GM12878 (cell line): ENCODE measurements around the gene ZAR1L. TPM values are rescaled to one million over a fixed set of nuclear protein-coding genes. Genes with fewer than 3 reads are reported as not detected.

Experiments
- ATAC-seq: fragments of 200-7000 bp; cut with Tn5 transposase; 3 replicates; pipeline ENCODE4 v1.9.1; 2020; ENCODE audit warnings: mild to moderate bottlenecking, moderate library complexity
- BruUV-seq: library from RNA; stranded (reverse); fragments of 400-500 nt; replicated peaks from 2 replicates; lab custom pipeline; 2021; lab: Mats Ljungman, UMichigan
- CTCF ChIA-PET: fragments of 300-600 bp; sonication (Branson Sonifier 250); formaldehyde crosslinking; extraction: SDS; loops from one replicate; lab custom pipeline; 2021; ENCODE audit warnings: inconsistent platforms; lab: Yijun Ruan, JAX
- POLR2A ChIA-PET: fragments of 350-600 bp; formaldehyde crosslinking; extraction: SDS; loops from one replicate; lab custom pipeline; 2021; ENCODE audit warnings: inconsistent platforms; lab: Charles Lee
- RAD21 ChIA-PET: fragments of 300-600 bp; sonication (Branson Sonifier 250); formaldehyde crosslinking; loops from one replicate; lab custom pipeline; 2023; ENCODE audit warnings: antibody characterized with exemption; ENCODE audit not compliant: unreplicated experiment; lab: Charles Lee
- SMC1A ChIA-PET: fragments of 300-600 bp; sonication (Branson Sonifier 250); formaldehyde crosslinking; loops from one replicate; lab custom pipeline; 2023; ENCODE audit not compliant: unreplicated experiment, uncharacterized antibody; lab: Charles Lee
- DNase-seq: peaks from one replicate; pipeline ENCODE4 v3.0.0-alpha.2; 2011; ENCODE audit warnings: low read depth, low spot score
- FAIRE-seq: peaks from 3 replicates; lab custom pipeline; 2011; peaks lifted over from hg19 to GRCh38; lab: Jason Lieb, UNC
- H2AFZ ChIP-seq: 2 replicates; pipeline ENCODE4 v1.6.0; 2011; ENCODE audit warnings: low read depth, low read length, control low read depth; ENCODE audit not compliant: control insufficient read depth
- H3K27ac ChIP-seq: 2 replicates; pipeline ENCODE4 v1.5.1; 2011; ENCODE audit warnings: control low read depth; ENCODE audit not compliant: control insufficient read depth, insufficient read depth
- H3K27me3 ChIP-seq, 2 experiments: replicated peaks in 1 of 2; 2 replicates each; pipeline versions ENCODE4 v1.6.0 to v1.6.1; 2011; ENCODE audit warnings: low read length in 1 of 2; ENCODE audit not compliant: control insufficient read depth in 2 of 2, insufficient read depth in 2 of 2
- H3K36me3 ChIP-seq, 2 experiments: 2 replicates each; pipeline ENCODE4 v1.5.1; 2011; ENCODE audit warnings: low read length in 1 of 2; ENCODE audit not compliant: control insufficient read depth in 2 of 2, insufficient read depth in 2 of 2
- H3K4me1 ChIP-seq: 2 replicates; pipeline ENCODE4 v1.6.1; 2011; ENCODE audit warnings: mild to moderate bottlenecking, low read length, moderate library complexity, mixed read lengths; ENCODE audit not compliant: control insufficient read depth, insufficient read depth
- H3K4me2 ChIP-seq: 2 replicates; pipeline ENCODE4 v1.6.0; 2011; ENCODE audit warnings: control low read depth; ENCODE audit not compliant: control insufficient read depth, insufficient read depth
- H3K4me3 ChIP-seq: fragments of 200-600 bp; sonication (generic); 2 replicates; pipeline ENCODE4 v1.5.1; 2016
- H3K79me2 ChIP-seq: 2 replicates; pipeline ENCODE4 v1.6.0; 2011; ENCODE audit warnings: low read length; ENCODE audit not compliant: control insufficient read depth, insufficient read depth
- H3K9ac ChIP-seq: 2 replicates; pipeline ENCODE4 v1.8.0; 2011; ENCODE audit warnings: low read length, control low read depth, mixed read lengths; ENCODE audit not compliant: control insufficient read depth, insufficient read depth
- H3K9me3 ChIP-seq: replicated peaks from 3 replicates; pipeline ENCODE4 v1.5.1; 2011; ENCODE audit warnings: mild to moderate bottlenecking, low read length; ENCODE audit not compliant: control insufficient read depth, insufficient read depth
- H4K20me1 ChIP-seq: 2 replicates; pipeline ENCODE4 v1.6.0; 2011; ENCODE audit not compliant: control insufficient read depth, insufficient read depth
- CBX5 ChIP-seq: sonication (generic); IDR thresholded peaks from 2 replicates; pipeline ENCODE4 v1.6.1; 2016; ENCODE audit warnings: low read depth, moderate library complexity, mild to moderate bottlenecking, inconsistent platforms
- EED ChIP-seq: sonication (generic); IDR thresholded peaks from 2 replicates; pipeline ENCODE4 v1.6.1; 2016; ENCODE audit warnings: antibody characterized with exemption, low read depth
- FOS ChIP-seq: IDR thresholded peaks from 3 replicates; pipeline ENCODE4 v1.6.1; 2011; ENCODE audit warnings: borderline replicate concordance; ENCODE audit not compliant: insufficient read length; ENCODE audit errors: extremely low read depth
- FOXM1 ChIP-seq: IDR thresholded peaks from 2 replicates; pipeline ENCODE4 v1.6.1; 2012; ENCODE audit warnings: low read depth, mild to moderate bottlenecking, inconsistent platforms, low read length, moderate library complexity
- HDAC6 ChIP-seq: fragments of 200-600 bp; sonication (generic); IDR thresholded peaks from one replicate; pipeline ENCODE4 v1.8.0; 2017; ENCODE audit warnings: antibody characterized with exemption; ENCODE audit not compliant: unreplicated experiment
- MTA3 ChIP-seq: IDR thresholded peaks from 2 replicates; pipeline ENCODE4 v1.6.1; 2012; ENCODE audit warnings: low read length, inconsistent platforms, borderline replicate concordance
- SUPT20H ChIP-seq: IDR thresholded peaks from 2 replicates; pipeline ENCODE4 v1.6.1; 2011; ENCODE audit warnings: low read depth, mild to moderate bottlenecking, low read length, moderate library complexity, borderline replicate concordance; ENCODE audit not compliant: control insufficient read depth
- TCF12 ChIP-seq: IDR thresholded peaks from 2 replicates; pipeline ENCODE4 v1.6.1; 2011; ENCODE audit warnings: low read depth, mild to moderate bottlenecking, low read length
- ZNF592 ChIP-seq: fragments of 450-650 bp; IDR thresholded peaks from 2 replicates; pipeline ENCODE4 v1.6.1; 2017; ENCODE audit warnings: mild to moderate bottlenecking, moderate library complexity
- WGBS: methylation state at CpG from one replicate; pipeline ENCODE4 v1.1.6; 2016; ENCODE audit warnings: low lambda C conversion rate; ENCODE audit not compliant: insufficient replicate concordance, insufficient coverage; ENCODE audit errors: missing lambda C conversion rate; 5-methylcytosine and 5-hydroxymethylcytosine counted together
- in situ Hi-C: fragments of 300-500 bp; cut with MboI; formaldehyde crosslinking; loops from 9 replicates; pipeline ENCODE4 v1.14.3; 2018; ENCODE audit warnings: mixed read lengths
- intact Hi-C: fragments of 100-400 bp; cut with micrococcal nuclease; formaldehyde crosslinking; loops from one replicate; pipeline ENCODE4 v1.14.2; 2022; ENCODE audit not compliant: unreplicated experiment
- polyA plus RNA-seq, 11 experiments: library from polyadenylated mRNA; depleted of rRNA in 4 of 11; unstranded in 6 of 11; stranded (reverse) in 5 of 11; fragments of >200 nt; fragmentation: Nextera tagmentation in 4 of 11; fragmentation: Illumina TruSeq in 1 of 11; extraction: Ambion mirVana in 4 of 11; extraction: Trizol in 1 of 11; gene quantifications; 1 replicate in 1 of 11; 2 replicates in 10 of 11; pipeline versions ENCODE4 v1.2.1 to v1.2.3, GENCODE V29; 2011 to 2016; ENCODE audit warnings: inconsistent platforms in 2 of 11, missing spikeins in 2 of 11, low read depth in 1 of 11
- total RNA-seq, 4 experiments: library from RNA; depleted of rRNA in 3 of 4; stranded (reverse); fragments of >200 nt in 3 of 4; fragmentation: Illumina TruSeq in 1 of 4; extraction: Trizol in 1 of 4; gene quantifications; 2 replicates each; pipeline versions ENCODE4 v1.2.1 to v1.2.3, GENCODE V29; 2013 to 2021
- TF ChIP-seq, protein P1 (sequence below): fragments of 450-650 bp; IDR thresholded peaks from 2 replicates; pipeline ENCODE4 v1.6.1; 2016; ENCODE audit warnings: mild to moderate bottlenecking
- TF ChIP-seq, protein P2 (sequence below): IDR thresholded peaks from 2 replicates; pipeline ENCODE4 v1.6.1; 2012; ENCODE audit warnings: low read length, inconsistent platforms
- TF ChIP-seq, protein P3 (sequence below): IDR thresholded peaks from 2 replicates; pipeline ENCODE4 v1.6.1; 2011; ENCODE audit warnings: low read depth, low read length, improper control_type of control experiment, borderline replicate concordance
- TF ChIP-seq, protein P4 (sequence below): IDR thresholded peaks from 2 replicates; pipeline ENCODE4 v1.6.1; 2011; ENCODE audit warnings: borderline replicate concordance, low read depth, mild to moderate bottlenecking, moderate library complexity, low read length; ENCODE audit not compliant: insufficient read depth, poor library complexity, severe bottlenecking

The ZAR1L gene
- total and polyA plus RNA-seq, 10 of the 15 experiments (the other 5 are each of a cell fraction or from before 2014, with no cell fraction given): 0.05 to 0.34 (median 0.17) TPM; not detected in 6

DNA sequence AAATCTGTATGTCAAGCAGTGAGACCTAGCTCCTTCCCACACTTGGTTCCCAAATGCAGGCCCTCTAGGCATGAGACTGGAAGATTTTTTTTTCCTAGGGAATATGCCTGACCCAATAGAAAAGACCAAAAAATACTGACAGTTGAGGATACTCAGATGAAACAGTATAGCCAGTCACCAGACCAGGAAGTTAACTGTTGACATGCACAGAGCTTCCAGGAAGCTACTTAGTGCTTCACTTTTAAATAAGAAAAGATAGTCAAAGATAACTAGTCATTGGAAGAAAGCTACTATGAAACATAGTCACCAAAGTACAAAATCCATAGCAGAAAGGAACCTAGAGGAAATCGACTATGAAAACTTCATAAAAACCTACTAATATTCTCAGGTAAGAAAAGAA is 32.5 kb upstream of the ZAR1L start (continued):
- no peak for TF ChIP-seq ZNF592
- TF ChIP-seq, protein P1, sequence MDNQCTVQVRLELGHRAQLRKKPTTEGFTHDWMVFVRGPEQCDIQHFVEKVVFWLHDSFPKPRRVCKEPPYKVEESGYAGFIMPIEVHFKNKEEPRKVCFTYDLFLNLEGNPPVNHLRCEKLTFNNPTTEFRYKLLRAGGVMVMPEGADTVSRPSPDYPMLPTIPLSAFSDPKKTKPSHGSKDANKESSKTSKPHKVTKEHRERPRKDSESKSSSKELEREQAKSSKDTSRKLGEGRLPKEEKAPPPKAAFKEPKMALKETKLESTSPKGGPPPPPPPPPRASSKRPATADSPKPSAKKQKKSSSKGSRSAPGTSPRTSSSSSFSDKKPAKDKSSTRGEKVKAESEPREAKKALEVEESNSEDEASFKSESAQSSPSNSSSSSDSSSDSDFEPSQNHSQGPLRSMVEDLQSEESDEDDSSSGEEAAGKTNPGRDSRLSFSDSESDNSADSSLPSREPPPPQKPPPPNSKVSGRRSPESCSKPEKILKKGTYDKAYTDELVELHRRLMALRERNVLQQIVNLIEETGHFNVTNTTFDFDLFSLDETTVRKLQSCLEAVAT: no peak
- TF ChIP-seq, protein P2, sequence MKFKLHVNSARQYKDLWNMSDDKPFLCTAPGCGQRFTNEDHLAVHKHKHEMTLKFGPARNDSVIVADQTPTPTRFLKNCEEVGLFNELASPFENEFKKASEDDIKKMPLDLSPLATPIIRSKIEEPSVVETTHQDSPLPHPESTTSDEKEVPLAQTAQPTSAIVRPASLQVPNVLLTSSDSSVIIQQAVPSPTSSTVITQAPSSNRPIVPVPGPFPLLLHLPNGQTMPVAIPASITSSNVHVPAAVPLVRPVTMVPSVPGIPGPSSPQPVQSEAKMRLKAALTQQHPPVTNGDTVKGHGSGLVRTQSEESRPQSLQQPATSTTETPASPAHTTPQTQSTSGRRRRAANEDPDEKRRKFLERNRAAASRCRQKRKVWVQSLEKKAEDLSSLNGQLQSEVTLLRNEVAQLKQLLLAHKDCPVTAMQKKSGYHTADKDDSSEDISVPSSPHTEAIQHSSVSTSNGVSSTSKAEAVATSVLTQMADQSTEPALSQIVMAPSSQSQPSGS: no peak

DNA sequence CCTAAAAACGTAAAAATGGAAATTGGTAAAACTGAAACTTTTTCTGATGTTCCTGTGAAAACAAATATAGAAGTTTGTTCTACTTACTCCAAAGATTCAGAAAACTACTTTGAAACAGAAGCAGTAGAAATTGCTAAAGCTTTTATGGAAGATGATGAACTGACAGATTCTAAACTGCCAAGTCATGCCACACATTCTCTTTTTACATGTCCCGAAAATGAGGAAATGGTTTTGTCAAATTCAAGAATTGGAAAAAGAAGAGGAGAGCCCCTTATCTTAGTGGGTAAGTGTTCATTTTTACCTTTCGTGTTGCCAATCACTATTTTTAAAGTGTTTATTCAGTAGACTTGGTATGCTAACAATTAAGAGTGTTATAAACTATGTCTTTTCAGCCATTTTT is 25.8 kb upstream of the ZAR1L start:
- ChIA-PET POLR2A (no interaction called here), RAD21 (no interaction called here), SMC1A (interaction anchor here (0.6 kb wide), 1 partner anchor 100 kb away, joined by 3 read pairs; no protein-coding TSS in a partner anchor), CTCF (no interaction called here)
- Histone ChIP-seq H4K20me1 (no peaks in the 10 kb centered on the region), H3K27ac (no peak overlapping the region), H3K79me2 (no peaks in the 10 kb centered on the region), H2AFZ (no peak overlapping the region), H3K36me3 (peaks cover 0 to 5% of the 10 kb centered on the region in 2 experiments; a peak in 1 of 4 replicates), H3K9me3 (0 out of 3 replicates have a peak, but pooled peaks cover 2% of the 10 kb centered on the region), H3K27me3 (no peaks in the 10 kb centered on the region), H3K4me2 (no peak overlapping the region), H3K4me3 (no peak overlapping the region), H3K9ac (no peak overlapping the region), H3K4me1 (no peaks in the 10 kb centered on the region)
- DNase-seq: no peak
- WGBS: 78% methylated on average over 3 of the region's 3 CpGs
- no peak for FAIRE-seq
- no TSS peak for BruUV-seq
- in situ Hi-C loops: no loop called here
- ATAC-seq: no peak
- intact Hi-C loops: no loop called here
- TF ChIP-seq, protein P3, sequence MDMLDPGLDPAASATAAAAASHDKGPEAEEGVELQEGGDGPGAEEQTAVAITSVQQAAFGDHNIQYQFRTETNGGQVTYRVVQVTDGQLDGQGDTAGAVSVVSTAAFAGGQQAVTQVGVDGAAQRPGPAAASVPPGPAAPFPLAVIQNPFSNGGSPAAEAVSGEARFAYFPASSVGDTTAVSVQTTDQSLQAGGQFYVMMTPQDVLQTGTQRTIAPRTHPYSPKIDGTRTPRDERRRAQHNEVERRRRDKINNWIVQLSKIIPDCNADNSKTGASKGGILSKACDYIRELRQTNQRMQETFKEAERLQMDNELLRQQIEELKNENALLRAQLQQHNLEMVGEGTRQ: no peak
- TF ChIP-seq CBX5 (no peak), FOXM1 (no peak), EED (no peak), HDAC6 (no peak), TCF12 (no peak), SUPT20H (no peak), FOS (no peak), MTA3 (no peak)
- TF ChIP-seq, protein P4, sequence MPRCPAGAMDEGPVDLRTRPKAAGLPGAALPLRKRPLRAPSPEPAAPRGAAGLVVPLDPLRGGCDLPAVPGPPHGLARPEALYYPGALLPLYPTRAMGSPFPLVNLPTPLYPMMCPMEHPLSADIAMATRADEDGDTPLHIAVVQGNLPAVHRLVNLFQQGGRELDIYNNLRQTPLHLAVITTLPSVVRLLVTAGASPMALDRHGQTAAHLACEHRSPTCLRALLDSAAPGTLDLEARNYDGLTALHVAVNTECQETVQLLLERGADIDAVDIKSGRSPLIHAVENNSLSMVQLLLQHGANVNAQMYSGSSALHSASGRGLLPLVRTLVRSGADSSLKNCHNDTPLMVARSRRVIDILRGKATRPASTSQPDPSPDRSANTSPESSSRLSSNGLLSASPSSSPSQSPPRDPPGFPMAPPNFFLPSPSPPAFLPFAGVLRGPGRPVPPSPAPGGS: no peak
